GM18517 (cell line): ENCODE results near the gene DLG2.
A peak's percentile ranks its signal among the peaks of the same experiment; 100 is the strongest.
"Not testable (repeated sequence)": the region's sequence is repeated elsewhere in the genome, so short reads cannot be mapped to it uniquely, and the experiment has no call there.

ENCODE experiments used
- ATAC-seq: cut with Tn5 transposase; IDR thresholded peaks from one replicate; pipeline ENCODE4 v1.9.1; 2021; ENCODE audit warnings: mild to moderate bottlenecking, moderate library complexity; ENCODE audit not compliant: unreplicated experiment

The DLG2 gene

GRCh38 chr11:83601201-83601913 is 2025.8 kb downstream of the DLG2 start:
- ATAC-seq, result no peak

- ATAC-seq, result no peak
Observed at GRCh38 chr11:83600661-83601060, 2026.5 kb downstream of the DLG2 start.

GRCh38 chr11:83599066-83599465 is 2028.1 kb downstream of the DLG2 start:
- ATAC-seq, result no peak

GRCh38 chr11:83587797-83588196 is 2039.3 kb downstream of the DLG2 start:
- ATAC-seq, result not testable (repeated sequence)

GRCh38 chr11:83583757-83584366 is 2043.3 kb downstream of the DLG2 start:
- peak; percentile 99 for ATAC-seq

- no peak for ATAC-seq
Observed at GRCh38 chr11:83574519-83574918, 2052.6 kb downstream of the DLG2 start.

- ATAC-seq, result no peak
Observed at GRCh38 chr11:83572581-83573496, 2054.3 kb downstream of the DLG2 start.

- ATAC-seq, result no peak
Observed at GRCh38 chr11:83571302-83571701, 2055.8 kb downstream of the DLG2 start.

- no peak for ATAC-seq
Observed at GRCh38 chr11:83569134-83569805, 2057.9 kb downstream of the DLG2 start.

GRCh38 chr11:83568516-83568915 is 2058.6 kb downstream of the DLG2 start:
- no peak for ATAC-seq

- no peak for ATAC-seq
Observed at GRCh38 chr11:83566950-83567349, 2060.2 kb downstream of the DLG2 start.

GRCh38 chr11:83564870-83565269 is 2062.3 kb downstream of the DLG2 start:
- no peak for ATAC-seq

- ATAC-seq, result no peak
Observed at GRCh38 chr11:83558281-83558680, 2068.9 kb downstream of the DLG2 start.

GRCh38 chr11:83557653-83558052 is 2069.5 kb downstream of the DLG2 start:
- ATAC-seq, result no peak

- no peak for ATAC-seq
Observed at GRCh38 chr11:83554876-83555275, 2072.3 kb downstream of the DLG2 start.

GRCh38 chr11:83549984-83550667 is 2077.0 kb downstream of the DLG2 start:
- ATAC-seq, result no peak

GRCh38 chr11:83546368-83546767 is 2080.8 kb downstream of the DLG2 start:
- no peak for ATAC-seq

GRCh38 chr11:83545494-83546260 is 2081.5 kb downstream of the DLG2 start:
- ATAC-seq, result no peak

GRCh38 chr11:83544846-83545245 is 2082.3 kb downstream of the DLG2 start:
- ATAC-seq, result no peak
